Epithelial cell of proximal tubule (primary cell): ENCODE results near the gene MYL6B. TPM values are rescaled to one million over a fixed set of nuclear protein-coding genes. Genes with fewer than 3 reads are reported as not detected.

ENCODE experiments used
- DNase-seq: peaks from one replicate; pipeline ENCODE4 v3.0.0-alpha.2; 2011; ENCODE audit warnings: low read depth
- H3K4me3 ChIP-seq: 2 replicates; pipeline ENCODE4 v1.5.1; 2011; ENCODE audit warnings: low read depth, mild to moderate bottlenecking, low read length
- total RNA-seq: library from RNA; depleted of rRNA; stranded (reverse); fragments of >200 nt; gene quantifications from 2 replicates; pipeline ENCODE4 v1.2.3, GENCODE V29; 2015
- TF ChIP-seq, protein P1 (sequence below): conservative IDR thresholded peaks from 2 replicates; pipeline ENCODE4 v1.5.1; 2012; ENCODE audit warnings: low read depth, mild to moderate bottlenecking, low read length

MYL6B gene
- total RNA-seq, 1 donor from 2014 or later, result 133 TPM

DNA sequence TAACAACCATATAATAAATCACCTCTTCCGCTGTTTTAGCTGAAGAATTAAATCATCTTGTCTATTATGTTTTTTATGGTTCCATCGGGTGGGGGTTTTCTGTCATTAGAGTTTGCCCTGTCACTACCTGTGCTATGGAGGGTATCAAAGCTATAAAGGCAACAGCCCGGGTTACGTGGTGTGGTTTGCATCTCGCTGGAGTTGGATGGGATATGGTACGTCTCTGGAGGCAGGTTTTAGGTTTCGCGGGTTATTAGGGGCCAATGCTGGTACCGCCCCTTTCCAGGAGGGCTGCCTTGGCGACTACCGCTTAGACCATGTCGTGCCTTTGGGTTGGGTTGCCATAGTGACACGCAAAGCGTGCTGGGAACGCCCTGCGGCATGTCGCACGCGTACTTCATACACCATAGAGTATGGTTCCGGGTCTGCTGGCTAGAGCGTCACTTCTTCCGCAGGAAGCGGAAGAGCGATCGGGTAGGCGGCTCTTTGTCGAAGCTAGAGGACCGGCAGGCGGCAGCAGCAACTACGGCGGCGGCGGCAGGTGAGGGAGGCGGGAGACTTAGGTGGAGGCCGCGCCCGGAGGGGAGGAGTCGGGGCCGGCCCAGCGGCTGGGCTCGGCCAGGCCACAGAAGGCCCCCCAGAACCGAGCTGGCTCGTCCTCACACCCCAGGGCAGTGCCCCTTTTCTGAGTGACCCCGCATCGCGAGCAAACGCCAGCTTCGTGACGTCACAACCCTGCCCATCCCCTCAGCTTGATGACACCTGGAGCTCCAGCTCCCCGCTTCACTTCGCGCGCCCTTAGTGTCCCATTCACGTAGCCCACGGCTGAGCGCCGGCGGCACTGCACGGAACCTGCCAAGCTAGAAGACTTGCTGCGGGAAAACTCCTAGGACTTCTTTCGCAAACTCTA is 34.4 kb upstream of the MYL6B start, which contains the start of gene ZC3H10:
Gene ZC3H10 (plus strand): TSS at position 489 of the 910 bp plus-strand sequence. CDS start 2,297 bp downstream, outside the sequence.
- DNase-seq, result peak; percentile 93
- TF ChIP-seq, protein P1, sequence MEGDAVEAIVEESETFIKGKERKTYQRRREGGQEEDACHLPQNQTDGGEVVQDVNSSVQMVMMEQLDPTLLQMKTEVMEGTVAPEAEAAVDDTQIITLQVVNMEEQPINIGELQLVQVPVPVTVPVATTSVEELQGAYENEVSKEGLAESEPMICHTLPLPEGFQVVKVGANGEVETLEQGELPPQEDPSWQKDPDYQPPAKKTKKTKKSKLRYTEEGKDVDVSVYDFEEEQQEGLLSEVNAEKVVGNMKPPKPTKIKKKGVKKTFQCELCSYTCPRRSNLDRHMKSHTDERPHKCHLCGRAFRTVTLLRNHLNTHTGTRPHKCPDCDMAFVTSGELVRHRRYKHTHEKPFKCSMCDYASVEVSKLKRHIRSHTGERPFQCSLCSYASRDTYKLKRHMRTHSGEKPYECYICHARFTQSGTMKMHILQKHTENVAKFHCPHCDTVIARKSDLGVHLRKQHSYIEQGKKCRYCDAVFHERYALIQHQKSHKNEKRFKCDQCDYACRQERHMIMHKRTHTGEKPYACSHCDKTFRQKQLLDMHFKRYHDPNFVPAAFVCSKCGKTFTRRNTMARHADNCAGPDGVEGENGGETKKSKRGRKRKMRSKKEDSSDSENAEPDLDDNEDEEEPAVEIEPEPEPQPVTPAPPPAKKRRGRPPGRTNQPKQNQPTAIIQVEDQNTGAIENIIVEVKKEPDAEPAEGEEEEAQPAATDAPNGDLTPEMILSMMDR, result peak; percentile 51

DNA sequence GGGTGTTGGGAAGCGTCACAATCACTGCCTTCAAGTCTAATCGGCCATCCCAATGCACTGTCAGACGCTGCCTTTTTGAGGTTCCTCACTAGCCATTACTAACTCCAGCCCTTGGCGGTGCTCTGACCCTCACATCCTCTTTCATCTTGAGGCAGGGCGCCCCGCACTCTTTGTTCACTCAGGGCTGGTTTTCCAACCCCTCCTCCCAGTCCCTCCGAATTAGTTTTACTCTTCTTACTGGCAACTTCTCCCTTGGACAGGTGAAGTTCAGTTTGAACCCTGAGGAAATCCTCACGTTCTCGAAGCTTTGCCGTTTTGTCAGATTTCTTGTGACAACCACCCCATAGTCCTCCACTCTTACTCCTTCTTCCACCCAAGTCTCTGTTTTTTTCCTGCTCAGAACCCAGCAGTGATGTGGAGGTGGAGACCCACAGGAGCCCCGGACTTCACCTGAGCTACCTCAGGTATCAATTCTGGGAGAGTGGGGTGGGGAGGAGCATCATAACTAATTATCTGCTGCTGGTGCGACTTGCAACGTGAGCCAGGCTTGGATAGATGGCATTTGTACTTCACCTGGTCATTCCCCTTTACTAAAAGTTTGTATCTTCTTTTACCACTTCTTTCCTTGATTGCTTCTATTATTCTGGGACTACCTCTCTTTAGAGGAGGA is 33.6 kb upstream of the MYL6B start:
- no peak for DNase-seq
- TF ChIP-seq, protein P1, result no peak
- H3K4me3 ChIP-seq, result peak overlapping the region; percentile 73

More for the DNA sequence above, 34.4 kb upstream of the MYL6B start, which contains the start of gene ZC3H10:
- peak within 1 kb of the TSS; percentile 73 for H3K4me3 ChIP-seq

DNA sequence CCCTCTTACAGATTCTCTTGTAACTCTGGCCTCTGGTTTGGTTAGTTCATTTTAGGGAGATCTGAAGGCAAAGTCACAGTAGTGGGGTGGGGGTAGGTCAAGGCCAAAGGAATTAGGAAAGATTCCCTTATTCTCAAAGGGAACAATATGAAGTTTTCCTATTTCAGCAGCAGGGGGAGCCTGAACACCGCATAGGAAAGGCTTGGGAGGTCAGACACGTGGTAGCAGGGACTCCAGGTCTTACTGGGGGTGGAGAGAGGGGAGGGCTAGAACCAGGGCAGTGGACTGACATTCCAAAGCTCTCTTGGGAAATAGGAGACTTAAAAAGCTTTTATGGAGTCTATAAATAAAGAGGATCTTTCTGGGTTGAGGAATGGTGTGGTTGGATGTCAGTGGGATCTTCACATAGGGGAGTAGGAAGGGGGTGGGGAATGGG is 33.0 kb upstream of the MYL6B start:
- TF ChIP-seq, protein P1, result peak; percentile 83
- DNase-seq, result no peak
- H3K4me3 ChIP-seq, result peak overlapping the region; percentile 73

DNA sequence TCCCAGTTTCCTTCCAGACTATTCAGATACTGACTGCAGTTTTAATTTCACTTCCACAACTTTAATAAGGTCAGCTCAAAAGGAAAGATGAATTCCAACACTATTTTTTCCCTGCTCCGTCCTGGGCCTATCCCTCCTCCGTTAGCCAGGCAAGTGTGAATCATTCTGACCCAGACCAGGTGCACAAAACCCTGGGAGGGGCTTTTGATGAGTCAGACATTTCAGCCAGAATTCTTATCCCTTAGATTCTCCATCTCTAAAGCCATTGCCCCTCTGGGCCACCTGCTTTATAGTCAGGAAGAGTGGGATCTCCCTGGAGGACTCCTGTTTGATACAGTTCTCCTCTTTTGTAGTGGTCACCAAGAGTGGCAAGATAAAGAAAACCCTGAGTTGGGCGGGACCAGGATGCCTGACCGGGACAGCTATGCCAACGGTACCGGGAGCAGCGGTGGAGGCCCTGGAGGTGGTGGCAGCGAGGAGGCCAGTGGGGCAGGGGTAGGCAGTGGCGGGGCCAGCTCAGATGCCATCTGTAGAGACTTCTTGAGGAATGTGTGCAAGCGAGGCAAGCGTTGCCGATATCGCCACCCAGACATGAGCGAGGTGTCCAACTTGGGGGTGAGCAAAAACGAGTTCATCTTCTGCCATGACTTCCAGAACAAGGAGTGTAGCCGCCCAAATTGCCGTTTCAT is 32.1 kb upstream of the MYL6B start:
- TF ChIP-seq, protein P1, result no peak
- no peak overlapping the region for H3K4me3 ChIP-seq
- DNase-seq, result no peak

DNA sequence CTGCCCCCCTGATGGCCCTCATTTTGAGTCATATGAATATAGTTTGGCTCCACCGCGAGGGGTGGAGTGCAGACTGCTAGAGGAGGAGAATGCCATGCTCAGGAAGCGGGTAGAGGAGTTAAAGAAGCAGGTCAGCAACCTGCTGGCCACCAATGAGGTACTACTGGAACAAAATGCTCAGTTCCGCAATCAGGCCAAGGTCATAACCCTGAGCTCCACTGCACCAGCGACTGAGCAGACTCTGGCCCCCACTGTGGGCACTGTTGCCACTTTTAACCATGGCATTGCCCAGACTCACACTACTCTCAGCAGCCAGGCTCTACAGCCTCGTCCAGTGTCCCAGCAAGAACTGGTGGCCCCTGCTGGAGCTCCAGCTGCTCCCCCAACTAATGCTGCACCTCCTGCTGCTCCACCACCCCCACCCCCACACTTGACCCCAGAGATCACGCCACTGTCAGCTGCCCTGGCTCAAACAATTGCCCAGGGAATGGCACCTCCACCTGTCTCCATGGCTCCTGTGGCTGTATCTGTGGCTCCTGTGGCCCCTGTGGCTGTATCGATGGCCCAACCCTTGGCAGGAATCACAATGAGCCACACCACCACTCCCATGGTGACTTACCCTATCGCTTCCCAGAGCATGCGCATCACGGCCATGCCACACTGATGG is 31.1 kb upstream of the MYL6B start:
- TF ChIP-seq, protein P1, result no peak
- DNase-seq, result no peak
- H3K4me3 ChIP-seq, result no peak overlapping the region

DNA sequence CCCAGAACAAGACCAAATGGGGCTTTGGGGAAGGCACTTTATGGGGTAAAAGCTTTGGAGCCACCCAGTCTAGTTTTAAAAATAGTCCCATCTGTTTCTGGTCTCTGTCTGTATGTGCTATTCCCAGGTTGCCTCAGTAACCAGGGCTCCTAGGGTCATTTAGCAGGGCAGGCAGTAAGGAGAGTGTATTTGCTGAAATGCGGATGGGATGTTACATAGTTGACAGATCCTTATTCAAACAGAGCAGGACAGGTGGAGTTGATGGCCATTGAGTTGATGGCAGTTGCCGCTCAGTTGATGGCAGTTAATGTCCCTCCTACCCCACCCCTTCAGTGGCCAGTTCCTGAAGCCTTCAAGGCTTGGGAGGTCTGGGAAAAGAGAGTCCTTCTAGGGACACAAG is 29.8 kb upstream of the MYL6B start:
- TF ChIP-seq, protein P1, result no peak

More for the DNA sequence above, 29.8 kb upstream of the MYL6B start:
- no peak for DNase-seq
- no peak overlapping the region for H3K4me3 ChIP-seq
